HG03342 (cell line): ENCODE measurements around the gene TARM1.

Experiments
- ATAC-seq: cut with Tn5 transposase; IDR thresholded peaks from one replicate; pipeline ENCODE4 v1.9.1; 2021; ENCODE audit warnings: mild to moderate bottlenecking, moderate library complexity; ENCODE audit not compliant: unreplicated experiment

TARM1 gene

DNA sequence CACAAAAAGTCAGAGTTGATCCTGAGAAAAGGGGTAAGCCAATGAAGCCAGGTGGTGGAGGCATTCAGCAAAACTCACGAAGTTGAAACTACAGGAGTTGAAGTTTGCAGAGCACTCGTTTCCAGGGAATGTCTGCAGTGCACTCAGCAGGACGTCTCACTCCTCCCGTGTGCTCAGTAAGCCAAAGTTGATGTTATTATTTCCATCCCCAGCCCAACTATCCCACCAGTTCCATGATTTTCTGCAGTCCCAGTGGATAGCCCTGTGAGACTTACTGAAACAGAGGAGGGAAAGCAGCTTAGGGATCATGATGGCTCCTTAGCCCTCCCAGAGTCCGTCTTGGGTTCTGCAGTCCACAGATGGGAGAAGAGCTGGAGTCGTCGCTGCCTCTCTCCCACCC is at the start of gene TARM1:
TSS of gene TARM1 (minus strand) at position 334 of the 400 bp plus-strand sequence. CDS start at position 309, 25 bp downstream.
- ATAC-seq, result no peak

DNA sequence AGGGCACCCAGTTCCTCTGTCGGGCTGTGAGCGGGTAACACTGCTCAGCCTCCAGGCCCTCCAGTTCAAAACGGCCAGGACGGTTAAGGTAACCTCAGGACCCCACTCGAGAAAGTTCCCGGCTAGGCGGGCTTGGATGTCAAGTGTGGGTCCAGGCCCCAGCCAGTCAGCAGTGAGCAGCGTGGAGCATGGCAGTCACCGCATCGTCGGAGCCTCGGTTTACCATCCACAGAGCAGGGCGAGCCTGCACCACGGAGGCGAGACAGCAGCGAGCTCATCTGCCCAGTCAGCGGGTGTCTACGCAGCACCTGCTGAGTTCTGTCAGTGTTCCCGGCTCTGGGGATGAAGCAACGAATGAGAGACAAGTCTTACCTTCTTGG is 48.4 kb upstream of the TARM1 start:
- no peak for ATAC-seq

DNA sequence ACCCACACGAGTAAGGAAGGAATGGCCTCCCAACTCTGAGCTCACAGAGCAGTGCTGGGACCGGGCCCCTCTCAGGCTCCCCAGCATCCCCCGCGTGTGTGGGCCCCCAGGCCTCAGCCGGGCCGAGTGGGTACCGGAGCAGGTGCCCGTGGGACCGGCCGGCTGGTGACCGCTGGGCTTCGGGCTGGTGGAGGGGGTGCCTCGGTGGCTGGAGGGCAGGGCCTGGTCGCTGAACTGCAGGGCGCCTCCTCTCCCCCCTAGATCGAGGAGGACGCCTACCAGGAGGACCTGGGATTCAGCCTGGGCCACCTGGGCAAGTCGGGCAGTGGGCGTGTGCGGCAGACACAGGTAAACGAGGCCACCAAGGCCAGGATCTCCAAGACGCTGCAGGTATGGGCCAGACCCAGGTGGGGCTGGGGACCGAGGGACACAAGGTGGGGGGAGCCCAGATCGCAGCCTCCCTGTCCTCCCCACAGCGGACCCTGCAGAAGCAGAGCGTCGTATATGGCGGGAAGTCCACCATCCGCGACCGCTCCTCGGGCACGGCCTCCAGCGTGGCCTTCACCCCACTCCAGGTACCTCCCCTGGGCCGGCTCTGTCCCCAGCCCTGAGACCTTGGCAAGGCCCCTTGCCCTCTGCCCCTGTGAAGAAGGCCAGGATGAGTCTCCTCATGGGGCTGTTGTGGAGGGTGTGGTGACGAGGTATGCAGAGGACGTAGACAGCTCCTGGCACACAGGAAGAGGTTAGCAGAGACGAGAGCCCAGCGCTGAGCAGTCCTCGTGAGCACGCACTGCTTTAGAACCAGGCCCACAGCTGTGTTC is 47.8 kb upstream of the TARM1 start:
- ATAC-seq, result no peak

DNA sequence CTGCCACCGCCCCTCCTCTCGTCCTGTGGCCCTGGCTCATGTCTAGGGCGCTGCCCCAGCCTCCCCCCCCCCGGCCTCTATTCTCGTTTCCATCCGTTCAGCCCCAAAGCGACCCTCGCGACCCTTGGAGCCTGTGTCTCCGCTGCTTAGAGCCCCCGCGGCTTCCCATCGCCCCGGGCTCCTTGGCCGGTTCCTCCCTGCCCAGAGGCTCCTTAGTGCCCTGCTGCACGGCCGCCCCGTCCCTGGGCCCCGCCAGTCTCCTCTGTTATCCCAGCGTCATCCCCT is 47.2 kb upstream of the TARM1 start:
- ATAC-seq, result no peak

DNA sequence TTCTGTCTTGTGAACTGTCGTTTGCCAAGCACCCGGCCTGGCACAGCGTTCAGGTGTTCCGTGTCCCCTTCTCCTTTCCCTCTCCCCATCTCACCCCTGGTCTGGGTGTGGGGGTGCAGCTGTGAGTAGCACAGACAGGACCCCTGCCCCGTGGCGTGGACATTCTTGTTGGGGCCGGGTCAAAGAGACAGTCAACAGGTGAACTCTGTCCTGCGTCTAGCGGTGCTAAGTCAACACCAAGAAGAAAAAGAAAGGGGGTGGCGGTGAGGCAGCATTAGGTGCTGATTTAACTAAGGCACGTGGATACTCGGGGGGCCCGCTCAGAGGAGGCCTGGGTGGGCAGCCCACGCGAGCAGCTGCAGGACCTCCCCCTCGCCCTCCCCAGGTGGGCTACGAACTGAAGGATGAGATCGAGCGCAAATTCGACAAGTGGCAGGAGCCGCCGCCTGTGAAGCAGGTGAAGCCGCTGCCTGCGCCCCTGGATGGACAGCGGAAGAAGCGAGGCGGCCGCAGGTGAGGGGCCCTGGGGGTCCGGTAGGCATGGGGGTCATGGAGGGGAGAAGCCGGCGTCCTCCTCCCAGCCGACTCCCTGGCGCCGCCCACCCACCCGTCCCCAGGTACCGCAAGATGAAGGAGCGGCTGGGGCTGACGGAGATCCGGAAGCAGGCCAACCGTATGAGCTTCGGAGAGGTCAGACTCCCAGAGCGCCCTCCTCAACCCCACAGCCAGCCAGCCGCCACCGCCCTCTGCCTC is 46.7 kb upstream of the TARM1 start:
- ATAC-seq, result no peak

DNA sequence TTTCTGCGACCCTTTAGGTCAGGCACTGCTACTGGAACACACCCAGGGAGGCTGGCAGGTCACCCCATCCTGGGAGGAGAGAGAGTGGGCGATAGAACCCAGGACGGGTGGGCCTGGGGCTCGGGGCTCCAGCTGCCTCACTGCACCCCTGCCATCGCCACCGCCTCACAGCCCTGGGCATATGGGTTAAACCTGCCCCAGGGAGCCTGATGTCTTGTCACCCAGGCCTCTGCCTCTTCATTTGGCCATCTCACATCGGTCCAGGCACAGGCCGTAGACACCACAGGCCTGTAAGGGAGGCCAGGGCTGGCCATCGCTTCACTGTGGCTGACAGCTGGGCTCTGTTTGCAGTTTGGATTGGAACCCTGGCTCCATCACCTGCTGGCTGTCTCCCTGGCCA is 44.5 kb upstream of the TARM1 start:
- ATAC-seq, result no peak

DNA sequence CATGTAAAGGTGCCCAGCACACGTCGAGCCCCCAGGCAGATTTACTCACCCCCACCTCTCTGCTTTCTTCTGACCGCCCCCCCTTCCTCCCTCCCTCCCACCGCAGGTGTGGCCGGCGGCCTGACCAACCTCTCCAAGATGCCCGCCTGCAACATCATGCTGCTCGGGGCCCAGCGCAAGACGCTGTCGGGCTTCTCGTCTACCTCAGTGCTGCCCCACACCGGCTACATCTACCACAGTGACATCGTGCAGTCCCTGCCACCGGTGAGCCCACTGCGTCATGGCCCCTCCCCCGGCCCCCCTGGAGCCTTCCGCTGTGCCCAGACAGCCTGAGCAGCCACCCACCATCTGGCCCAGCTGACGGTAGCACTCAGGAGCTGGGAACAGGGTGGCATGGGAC is 43.2 kb upstream of the TARM1 start:
- no peak for ATAC-seq

DNA sequence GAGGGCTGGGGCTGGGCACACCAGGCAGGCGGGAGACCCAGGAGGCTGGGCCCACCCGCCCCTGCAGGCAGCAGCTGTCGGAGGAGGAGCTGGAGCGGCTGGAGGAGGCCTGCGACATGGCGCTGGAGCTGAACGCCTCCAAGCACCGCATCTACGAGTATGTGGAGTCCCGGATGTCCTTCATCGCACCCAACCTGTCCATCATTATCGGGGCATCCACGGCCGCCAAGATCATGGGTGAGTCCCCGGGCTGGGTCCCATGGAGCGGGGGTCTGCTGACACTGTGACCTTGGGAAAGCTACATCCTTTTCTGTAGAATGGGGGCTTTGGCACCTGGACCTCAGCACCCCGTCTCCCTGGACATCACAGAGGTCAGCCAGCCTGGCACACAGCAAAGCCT is 42.5 kb upstream of the TARM1 start:
- ATAC-seq, result no peak

DNA sequence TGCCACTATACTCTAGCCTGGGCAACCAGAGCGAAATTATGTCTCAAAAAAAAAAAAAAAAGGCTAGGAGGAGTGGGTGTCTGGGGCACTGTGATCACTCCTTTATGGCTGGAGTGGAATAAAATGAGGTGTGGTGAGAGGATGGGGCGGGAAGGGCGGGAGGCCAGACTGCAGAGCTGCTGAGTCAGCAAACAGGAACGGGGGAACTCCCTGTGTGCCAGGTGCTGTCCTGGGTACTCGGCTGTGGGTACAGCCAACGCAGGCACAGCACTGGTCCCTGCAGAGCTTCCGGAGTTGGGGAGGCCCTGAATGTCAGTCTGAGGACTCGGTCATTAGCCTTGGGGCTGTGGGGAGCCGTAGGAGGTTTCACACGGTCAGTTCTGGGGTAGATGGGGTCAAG is 40.1 kb upstream of the TARM1 start:
- no peak for ATAC-seq

DNA sequence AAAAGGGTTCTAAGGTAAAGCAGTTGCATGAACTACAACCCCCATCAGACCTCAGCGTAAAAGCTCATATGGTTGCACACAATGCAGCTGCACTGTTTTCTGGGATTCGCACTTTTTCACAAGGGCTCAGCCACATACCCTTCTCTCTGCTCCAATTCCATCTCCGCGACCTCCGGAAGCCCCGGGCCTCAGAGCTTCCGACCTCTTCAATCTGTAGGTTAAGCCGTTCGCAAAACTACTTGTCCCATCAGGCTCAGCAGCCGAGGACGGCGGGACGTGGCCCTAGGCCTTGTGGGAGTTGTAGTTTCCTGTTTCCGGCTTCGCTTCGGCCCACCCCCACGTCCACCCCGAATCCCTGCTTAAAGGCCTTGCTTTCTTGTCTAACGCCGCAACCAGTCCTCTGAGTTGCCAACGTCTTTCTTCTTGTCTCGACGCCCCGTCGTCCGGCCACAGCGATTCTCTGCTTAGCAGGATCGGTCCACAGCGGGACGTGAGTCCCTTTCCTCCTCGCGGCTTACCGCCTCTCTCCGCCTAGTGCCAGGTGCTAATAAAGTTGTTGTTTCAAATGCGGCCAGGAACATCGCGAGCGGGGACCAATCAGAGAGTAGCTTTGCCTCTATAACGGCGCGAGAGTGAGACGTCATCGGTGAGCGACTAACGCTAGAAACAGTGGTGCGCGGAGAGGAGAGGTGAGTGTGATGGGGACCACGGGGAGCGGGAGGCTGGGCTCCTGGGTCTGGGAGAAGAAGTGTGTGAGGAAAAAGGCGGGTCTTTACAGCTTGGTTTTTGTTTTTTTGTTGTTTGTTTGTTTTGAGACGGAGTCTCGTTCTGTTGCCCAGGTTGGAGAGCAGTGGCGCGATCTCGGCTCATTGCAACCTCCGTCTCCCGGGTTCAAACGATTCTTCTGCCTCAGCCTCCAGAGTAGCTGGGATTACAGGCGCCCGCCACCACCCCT is 34.2 kb upstream of the TARM1 start, which contains the start of the genes PRPF31 and TFPT:
TSS of gene PRPF31 (plus strand) at position 646 of the 955 bp plus-strand sequence. CDS start 2,525 bp downstream, outside the sequence.
TSS of gene TFPT (minus strand) at position 549 of the 955 bp plus-strand sequence. CDS start at position 161, 388 bp downstream.
- peak; percentile 81 for ATAC-seq

DNA sequence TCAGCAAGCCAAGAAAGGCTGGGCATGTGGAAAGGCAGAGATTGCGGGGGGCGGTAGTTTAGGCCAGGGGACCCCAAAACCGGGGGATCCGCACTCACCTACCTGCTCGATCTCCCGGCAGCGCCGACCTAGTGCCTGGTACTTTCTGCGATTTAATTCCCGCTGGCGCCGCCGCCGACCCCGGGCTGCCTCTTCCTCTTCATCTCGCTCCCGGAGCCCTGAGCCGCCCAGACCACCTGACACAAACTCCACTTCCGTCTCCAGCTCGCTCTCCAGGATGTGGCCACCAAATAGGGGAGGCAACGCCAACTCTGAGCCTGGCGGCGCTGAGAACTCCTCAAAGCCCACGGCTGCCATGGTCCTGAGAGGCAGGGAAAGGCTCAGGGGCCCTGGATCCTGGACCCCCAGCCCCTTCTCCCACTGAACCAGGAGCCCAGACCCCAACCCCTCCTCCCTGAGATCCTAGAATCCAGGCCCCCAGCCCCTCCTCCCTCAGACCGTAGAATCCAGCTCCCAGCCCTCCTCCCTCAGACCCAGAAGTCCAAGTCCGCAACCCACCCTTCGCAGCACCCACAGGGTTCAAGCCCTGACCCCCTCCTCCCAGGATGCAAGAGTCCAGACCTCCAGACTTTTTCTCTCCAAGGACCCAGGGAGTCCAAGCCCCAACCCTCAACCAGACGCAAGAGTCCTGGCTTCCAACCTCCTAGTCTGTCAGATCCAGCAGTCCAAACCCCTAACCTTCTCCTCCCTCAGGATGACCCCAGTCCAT is 33.4 kb upstream of the TARM1 start:
- ATAC-seq, result peak; percentile 38

DNA sequence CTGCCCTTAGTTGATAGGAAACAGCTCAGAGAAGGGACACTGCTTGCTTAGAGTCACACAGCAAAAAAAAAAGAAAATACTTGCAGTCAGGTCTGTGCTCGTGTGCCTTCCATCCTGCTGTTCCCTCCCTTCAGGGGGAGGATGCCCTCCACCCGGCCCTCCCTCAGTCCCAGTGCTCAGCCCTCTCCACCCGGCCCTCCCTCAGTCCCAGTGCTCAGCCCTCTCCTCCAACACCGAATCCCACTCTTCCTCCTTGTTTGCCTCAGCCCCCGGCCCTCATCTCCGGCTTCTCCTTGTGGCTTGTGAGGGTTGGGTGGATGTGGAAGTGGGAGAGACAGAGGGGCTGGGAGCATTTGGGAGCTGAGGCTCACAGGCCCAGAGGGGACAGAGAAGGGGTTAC is 28.5 kb upstream of the TARM1 start:
- no peak for ATAC-seq

DNA sequence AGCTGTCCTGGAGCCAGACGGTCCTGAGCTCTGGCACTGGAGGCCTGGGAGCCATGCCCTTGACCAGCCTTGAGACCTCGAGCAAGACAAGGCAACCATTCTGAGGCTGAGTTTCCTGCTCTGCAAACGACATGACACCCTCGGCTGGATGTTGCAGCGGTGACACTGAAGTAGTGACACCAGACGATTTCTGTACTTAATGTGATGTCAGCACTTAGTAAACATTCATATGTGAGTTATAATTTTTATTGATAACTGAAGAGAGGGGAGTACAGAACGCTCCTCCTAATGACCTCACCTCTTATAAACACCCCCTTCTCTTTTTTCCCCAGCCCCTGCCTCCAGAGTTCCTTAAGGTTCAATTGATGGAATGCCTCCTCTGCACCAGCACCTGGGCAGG is 27.3 kb upstream of the TARM1 start:
- no peak for ATAC-seq

DNA sequence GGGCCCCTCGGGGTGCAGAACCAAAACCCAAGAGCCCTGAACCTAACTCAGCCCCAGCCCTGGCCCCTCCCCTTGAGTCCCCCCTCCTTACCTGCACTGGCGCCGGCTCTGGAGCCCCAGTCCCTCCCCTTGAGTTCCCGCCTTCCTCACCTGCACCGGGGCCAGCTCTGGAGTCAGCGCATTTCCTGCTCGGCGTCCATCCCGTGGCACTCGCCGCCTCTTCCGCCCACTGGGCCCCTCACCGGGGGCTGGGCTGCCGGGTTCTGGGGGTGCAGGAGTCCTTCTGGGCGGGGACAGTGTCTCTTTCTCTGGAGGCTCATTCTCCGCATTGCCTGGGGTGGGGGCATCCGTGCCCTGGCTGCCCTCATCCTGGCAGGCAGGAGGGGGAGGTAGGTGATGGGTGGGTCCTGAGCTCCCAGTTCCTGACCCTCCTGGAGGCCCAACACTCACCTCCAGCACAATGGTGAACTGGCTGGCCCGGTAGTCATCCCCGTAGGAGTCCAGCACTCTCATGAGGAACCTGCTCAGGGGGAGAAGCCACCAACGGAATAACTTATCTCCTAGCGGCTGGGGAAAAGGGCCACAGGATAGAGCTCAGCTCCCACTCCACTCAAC is 26.8 kb upstream of the TARM1 start:
- ATAC-seq, result no peak

DNA sequence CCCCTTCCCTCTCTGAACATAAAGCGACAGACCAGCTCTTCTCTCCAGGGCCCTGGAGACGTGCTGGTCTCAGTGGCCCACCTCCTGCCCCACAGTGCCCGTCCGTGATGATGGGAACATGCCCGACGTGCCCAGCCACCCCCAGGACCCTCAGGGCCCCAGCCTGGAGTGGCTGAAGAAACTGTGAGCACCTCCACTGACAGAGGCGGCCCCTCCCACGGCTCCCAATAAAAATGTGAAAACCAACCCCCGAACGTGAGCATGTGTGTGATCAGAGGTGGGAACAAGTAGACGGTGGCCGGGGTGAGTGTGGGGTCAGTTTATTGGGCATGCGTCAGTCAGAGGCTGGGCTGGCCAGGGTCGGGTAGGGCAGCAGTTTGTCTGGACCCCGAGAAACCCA is 25.6 kb upstream of the TARM1 start:
- no peak for ATAC-seq

DNA sequence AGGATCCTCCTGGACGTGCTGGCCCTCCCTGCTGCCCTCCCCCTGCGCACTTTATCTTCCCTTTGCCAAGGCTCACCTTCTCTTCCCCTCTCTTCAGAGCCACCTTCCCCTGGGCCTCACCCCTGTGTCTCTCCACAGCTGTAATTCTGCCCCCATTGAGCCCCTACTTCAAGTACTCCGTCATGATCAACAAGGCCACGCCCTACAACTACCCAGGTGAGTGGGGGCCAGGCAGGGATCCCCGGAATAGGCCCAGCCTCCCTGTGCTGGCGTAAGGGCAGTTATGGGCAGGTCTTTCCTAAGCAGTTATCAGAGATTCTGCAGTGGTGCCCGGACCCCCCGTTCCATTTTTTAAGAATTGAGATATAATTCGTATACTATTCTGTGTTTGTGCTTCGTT is 24.6 kb upstream of the TARM1 start:
- ATAC-seq, result no peak

DNA sequence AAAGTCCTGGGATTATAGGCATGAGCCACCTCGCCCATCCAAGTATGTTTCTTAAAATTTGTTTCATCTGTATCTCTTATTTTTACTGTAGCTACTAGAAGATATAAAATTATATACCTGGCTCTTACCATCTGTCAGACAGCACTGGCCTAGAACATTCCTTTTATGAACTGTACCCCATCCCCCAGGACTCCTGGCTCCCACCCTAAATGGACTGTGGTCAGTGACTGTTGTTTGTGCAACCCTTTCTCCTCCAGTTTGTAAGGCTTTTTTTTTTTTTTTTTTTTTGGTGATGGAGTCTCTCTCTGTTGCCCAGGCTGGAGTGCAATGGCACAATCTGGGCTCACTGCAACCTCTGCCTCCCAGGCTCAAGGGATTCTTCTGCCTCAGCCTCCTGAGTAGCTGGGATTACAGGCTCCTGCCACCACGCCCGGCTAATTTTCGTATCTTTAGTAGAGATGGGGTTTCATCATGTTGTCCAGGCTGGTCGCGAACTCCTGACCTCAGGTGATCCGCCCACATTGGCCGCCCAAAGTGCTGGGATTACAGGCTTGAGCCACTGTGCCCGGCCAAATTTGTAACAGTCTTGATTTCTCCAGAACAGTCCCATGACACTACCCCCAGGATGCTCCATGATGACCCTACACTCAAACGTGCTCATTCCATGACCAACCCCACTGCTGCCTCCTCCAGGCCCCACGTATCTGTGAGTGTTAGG is 24.0 kb upstream of the TARM1 start:
- ATAC-seq, result no peak

DNA sequence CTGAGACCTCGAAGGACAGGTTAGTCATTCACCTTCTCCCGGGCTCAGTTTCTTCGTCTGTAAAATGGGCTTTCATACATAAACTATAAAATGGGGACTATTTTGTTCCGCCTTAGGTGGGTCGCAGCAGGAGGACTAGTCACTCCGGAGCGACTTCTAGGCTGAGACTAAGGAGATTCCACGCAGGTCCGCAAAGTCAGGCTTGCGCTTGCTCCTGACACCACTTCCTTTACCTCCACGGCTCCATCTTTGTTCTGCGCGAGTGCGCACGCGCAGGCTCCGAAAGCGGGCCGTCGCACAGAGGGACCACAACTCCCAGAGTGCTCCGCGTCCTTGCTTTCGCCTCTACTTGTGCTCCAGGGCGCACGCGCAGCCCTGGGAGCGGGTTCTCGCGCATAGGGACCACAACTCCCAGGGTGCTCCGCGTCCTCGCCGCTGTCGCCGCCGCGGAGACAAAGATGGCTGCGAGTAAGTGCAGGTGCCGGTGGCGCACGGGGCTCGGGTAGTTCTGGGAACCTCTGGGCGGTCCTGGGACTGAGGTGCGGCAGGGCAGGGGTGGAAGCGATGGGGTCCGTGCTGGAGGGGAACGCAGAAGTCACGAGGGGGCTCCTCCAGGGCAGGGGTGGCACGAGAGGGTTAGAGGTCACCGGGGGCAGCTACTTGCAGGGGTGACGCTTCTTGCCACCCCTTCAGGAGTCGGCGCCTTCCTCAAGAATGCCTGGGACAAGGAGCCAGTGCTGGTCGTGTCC is 21.4 kb upstream of the TARM1 start, which contains the start of gene NDUFA3:
TSS of gene NDUFA3 (plus strand) at position 435 of the 749 bp plus-strand sequence. CDS start at position 459, 24 bp downstream.
- peak; percentile 94 for ATAC-seq
